ENCODE measurements around the gene MMP2.

Gene MMP2

DNA sequence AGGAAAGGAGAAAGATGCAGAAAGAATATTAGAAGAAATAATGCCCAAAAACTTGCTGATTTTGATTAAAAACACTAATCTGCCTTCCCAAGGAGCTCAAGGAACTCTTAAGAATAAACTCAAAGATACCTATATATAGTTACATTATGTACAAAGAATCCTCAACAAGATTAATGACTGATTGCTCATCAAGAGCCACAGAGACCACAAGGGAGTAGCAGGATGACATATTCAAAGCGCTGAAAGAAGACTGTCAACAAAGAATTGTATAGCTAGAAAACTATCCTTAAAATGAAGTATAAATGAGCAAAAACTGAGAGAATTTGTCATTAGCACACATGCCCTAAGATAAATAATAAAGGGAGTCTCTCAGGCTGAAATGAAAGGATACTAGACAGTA is 36.1 kb downstream of the MMP2 start:
- DNase-seq (ENCODE audit: low spot score), result no peak
- in situ Hi-C loops (cut with MboI; ENCODE audit: low sequenced_read_pairs, unreplicated experiment), result no loop called here
- TF ChIP-seq, protein P1, sequence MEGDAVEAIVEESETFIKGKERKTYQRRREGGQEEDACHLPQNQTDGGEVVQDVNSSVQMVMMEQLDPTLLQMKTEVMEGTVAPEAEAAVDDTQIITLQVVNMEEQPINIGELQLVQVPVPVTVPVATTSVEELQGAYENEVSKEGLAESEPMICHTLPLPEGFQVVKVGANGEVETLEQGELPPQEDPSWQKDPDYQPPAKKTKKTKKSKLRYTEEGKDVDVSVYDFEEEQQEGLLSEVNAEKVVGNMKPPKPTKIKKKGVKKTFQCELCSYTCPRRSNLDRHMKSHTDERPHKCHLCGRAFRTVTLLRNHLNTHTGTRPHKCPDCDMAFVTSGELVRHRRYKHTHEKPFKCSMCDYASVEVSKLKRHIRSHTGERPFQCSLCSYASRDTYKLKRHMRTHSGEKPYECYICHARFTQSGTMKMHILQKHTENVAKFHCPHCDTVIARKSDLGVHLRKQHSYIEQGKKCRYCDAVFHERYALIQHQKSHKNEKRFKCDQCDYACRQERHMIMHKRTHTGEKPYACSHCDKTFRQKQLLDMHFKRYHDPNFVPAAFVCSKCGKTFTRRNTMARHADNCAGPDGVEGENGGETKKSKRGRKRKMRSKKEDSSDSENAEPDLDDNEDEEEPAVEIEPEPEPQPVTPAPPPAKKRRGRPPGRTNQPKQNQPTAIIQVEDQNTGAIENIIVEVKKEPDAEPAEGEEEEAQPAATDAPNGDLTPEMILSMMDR (IDR thresholded peaks at IDR 0.05; ENCODE audit: borderline replicate concordance, control extremely low read depth, extremely low read depth, insufficient read depth, missing control alignments), result no peak

GRCh38 chr16:55521792-55522191 is 42.8 kb downstream of the MMP2 start:
- in situ Hi-C loops (cut with MboI; ENCODE audit: low sequenced_read_pairs, unreplicated experiment), result no loop called here
- no peak for DNase-seq (ENCODE audit: low spot score)
- TF ChIP-seq, protein P1 (IDR thresholded peaks at IDR 0.05; ENCODE audit: borderline replicate concordance, control extremely low read depth, extremely low read depth, insufficient read depth, missing control alignments), result no peak

DNA sequence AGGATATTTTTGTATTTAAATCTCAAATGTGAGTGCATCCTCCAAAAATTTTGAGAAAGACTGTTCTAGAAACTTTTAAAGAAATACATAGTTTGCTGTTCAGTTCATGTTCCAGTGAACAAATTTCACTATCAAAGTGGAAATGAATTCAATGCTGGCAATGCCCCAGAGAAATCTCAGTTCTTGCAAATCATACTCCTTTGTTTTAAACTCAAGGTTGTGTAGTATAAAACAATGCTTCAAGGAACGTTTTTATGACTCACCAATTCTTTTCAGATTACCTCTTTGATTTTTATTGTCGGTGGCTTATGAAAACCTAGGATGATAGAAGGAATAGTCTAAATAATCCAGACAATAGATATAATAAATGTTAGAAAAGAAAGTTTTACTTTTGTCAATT is 47.4 kb downstream of the MMP2 start:
- TF ChIP-seq, protein P1 (IDR thresholded peaks at IDR 0.05; ENCODE audit: borderline replicate concordance, control extremely low read depth, extremely low read depth, insufficient read depth, missing control alignments), result no peak
- DNase-seq (ENCODE audit: low spot score), result no peak
- in situ Hi-C loops (cut with MboI; ENCODE audit: low sequenced_read_pairs, unreplicated experiment), result no loop called here

- in situ Hi-C loops (cut with MboI; ENCODE audit: low sequenced_read_pairs, unreplicated experiment), result no loop called here
- TF ChIP-seq, protein P1 (IDR thresholded peaks at IDR 0.05; ENCODE audit: borderline replicate concordance, control extremely low read depth, extremely low read depth, insufficient read depth, missing control alignments), result no peak
- no peak for DNase-seq (ENCODE audit: low spot score)
Measured at GRCh38 chr16:55527885-55528284, 48.9 kb downstream of the MMP2 start.

- in situ Hi-C loops (cut with MboI; ENCODE audit: low sequenced_read_pairs, unreplicated experiment), result no loop called here
- TF ChIP-seq, protein P1 (IDR thresholded peaks at IDR 0.05; ENCODE audit: borderline replicate concordance, control extremely low read depth, extremely low read depth, insufficient read depth, missing control alignments), result no peak
- DNase-seq (ENCODE audit: low spot score), result no peak
Measured at GRCh38 chr16:55529018-55529417, 50.0 kb downstream of the MMP2 start.

DNA sequence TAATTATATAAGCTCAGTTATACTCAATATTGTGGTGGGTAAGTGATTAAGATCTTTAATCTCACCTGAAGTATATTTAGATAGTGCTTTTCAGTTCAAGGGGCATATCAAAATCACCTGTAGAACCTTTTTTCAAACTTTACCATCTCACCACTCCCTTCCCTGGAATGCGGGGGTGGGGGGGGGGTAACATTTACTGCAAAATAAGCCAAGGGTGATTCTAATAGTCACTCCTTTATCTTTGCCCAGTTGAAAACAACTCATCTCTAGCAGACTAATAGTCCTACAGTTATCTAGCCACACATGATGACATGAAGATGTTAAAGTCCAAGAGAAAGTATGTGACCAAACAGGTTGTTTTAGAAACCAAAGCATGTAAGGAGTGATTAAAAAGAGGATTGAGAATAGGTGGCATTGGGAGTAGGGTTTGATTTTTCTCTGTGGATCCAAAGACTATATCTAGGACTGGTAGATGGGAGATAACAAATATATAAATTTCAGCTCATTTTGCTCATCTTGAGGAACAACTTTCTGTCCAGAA is 51.4 kb downstream of the MMP2 start:
- in situ Hi-C loops (cut with MboI; ENCODE audit: low sequenced_read_pairs, unreplicated experiment), result no loop called here
- TF ChIP-seq, protein P1 (IDR thresholded peaks at IDR 0.05; ENCODE audit: borderline replicate concordance, control extremely low read depth, extremely low read depth, insufficient read depth, missing control alignments), result no peak
- DNase-seq (ENCODE audit: low spot score), result no peak

- DNase-seq (ENCODE audit: low spot score), result no peak
- in situ Hi-C loops (cut with MboI; ENCODE audit: low sequenced_read_pairs, unreplicated experiment), result no loop called here
- TF ChIP-seq, protein P1 (IDR thresholded peaks at IDR 0.05; ENCODE audit: borderline replicate concordance, control extremely low read depth, extremely low read depth, insufficient read depth, missing control alignments), result no peak
Measured at GRCh38 chr16:55532227-55532626, 53.2 kb downstream of the MMP2 start.

Data from GM13976 (cell line).